Ramos (cell line): ENCODE results near the gene RUSC2.

Experiments used
- in situ Hi-C: fragments of 300-500 bp; cut with MboI; formaldehyde crosslinking; loops from one replicate; pipeline ENCODE4 v1.14.3; 2022; ENCODE audit warnings: low sequenced_read_pairs; ENCODE audit not compliant: unreplicated experiment

The RUSC2 gene, protein sequence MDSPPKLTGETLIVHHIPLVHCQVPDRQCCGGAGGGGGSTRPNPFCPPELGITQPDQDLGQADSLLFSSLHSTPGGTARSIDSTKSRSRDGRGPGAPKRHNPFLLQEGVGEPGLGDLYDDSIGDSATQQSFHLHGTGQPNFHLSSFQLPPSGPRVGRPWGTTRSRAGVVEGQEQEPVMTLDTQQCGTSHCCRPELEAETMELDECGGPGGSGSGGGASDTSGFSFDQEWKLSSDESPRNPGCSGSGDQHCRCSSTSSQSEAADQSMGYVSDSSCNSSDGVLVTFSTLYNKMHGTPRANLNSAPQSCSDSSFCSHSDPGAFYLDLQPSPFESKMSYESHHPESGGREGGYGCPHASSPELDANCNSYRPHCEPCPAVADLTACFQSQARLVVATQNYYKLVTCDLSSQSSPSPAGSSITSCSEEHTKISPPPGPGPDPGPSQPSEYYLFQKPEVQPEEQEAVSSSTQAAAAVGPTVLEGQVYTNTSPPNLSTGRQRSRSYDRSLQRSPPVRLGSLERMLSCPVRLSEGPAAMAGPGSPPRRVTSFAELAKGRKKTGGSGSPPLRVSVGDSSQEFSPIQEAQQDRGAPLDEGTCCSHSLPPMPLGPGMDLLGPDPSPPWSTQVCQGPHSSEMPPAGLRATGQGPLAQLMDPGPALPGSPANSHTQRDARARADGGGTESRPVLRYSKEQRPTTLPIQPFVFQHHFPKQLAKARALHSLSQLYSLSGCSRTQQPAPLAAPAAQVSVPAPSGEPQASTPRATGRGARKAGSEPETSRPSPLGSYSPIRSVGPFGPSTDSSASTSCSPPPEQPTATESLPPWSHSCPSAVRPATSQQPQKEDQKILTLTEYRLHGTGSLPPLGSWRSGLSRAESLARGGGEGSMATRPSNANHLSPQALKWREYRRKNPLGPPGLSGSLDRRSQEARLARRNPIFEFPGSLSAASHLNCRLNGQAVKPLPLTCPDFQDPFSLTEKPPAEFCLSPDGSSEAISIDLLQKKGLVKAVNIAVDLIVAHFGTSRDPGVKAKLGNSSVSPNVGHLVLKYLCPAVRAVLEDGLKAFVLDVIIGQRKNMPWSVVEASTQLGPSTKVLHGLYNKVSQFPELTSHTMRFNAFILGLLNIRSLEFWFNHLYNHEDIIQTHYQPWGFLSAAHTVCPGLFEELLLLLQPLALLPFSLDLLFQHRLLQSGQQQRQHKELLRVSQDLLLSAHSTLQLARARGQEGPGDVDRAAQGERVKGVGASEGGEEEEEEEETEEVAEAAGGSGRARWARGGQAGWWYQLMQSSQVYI (N-terminal part only)

DNA sequence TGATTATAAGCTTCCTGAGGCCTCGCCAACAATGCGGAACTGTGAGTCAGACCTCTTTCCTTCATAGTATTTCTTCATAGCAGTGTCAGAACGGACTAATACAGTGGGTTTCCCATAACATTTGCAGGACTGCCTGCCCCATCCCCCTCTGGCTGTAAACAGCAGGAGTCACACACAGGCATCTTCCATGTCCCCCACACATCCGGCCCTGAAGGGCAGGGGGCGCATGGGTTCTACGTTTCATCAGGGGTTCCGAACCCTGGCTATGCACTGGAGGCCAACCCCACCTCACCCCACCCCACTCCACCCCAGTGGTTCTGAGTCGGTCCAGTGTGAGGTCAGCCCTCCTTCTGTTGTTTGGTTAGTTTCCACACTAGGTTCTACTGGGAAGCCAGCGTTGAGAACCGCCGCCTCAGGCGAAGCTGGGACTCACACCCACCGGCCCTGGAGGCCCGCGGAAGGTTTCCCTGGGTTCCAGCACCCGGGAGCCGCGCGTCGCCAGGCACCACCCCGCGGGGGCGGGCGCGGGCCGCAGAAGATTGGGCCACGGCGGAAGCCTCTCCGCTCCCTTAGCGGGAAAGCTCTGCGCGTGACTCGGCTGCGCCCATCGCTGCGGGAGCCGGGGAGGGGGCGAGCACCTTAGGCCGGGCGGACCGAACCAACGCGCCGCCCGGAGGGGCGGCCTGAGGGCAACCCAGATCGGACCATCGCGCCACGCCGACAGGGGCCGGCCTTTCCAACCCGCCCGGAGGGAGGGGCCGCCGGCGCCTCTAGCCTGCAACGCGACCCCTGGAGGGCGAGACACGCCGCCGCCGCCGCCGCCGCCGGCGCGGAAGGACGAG is at the start of gene RUSC2:
RUSC2 (plus strand) TSS at position 799 of the 842 bp plus-strand sequence. CDS start 56,411 bp downstream, outside the sequence.
- in situ Hi-C loops, result no loop called here

DNA sequence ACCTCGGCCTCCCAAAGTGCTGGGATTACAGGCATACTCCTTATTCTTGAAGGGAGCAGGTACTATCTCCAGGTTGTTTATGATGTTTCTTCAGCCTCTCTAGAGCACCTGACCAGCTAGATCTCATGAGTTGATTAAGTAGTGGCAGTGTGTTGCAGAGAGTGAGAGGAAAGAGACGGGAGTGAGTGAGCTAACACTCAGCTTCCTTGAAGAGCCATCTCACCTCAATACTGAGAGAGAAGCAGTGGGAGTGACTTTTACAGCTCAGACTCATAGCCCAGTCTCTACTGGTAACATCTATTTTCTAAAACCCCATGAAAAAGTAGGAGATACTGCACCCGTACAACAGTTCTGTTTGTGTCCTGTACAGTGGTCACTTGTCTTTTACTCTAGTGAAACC is 43.9 kb upstream of the RUSC2 start:
- in situ Hi-C loops, result no loop called here

DNA sequence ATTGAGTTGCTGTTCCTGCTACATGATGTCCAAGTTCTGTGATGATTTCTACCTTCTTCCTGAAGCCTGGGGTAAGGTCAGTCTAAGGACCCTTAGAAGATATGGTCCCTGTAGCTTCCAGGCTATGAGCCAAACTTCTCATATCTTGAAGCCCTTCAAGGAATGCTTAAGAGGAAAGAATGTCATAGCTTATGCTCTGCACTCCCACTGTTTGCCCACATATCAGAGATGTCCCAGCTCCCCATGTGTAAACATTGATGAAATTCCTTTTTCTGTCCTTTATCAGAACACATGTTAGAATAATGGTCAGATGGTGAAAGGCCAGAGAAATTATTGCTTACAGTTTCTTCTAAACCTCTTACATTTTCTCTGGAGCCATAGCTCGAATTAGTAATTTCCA is 41.4 kb upstream of the RUSC2 start:
- in situ Hi-C loops, result no loop called here

DNA sequence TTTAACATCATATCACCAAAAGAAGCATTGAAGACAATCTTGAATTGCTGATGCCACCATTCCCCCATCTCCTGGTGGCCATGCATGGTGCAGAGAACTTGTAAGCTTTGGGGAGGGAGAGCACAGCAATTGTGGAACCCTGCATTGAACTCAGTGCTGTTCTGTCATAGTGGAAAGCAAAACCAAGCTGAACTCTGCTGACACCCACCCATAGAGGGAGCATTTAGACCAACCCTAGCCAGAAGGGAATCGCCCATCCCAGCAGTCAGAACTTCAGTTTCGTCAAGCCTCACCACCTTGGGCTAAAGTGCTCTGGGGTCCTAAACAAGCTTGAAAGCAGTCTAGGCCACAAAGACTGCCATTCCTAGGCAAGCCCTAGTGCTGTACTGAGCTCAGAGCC is 37.4 kb upstream of the RUSC2 start:
- in situ Hi-C loops, result no loop called here

DNA sequence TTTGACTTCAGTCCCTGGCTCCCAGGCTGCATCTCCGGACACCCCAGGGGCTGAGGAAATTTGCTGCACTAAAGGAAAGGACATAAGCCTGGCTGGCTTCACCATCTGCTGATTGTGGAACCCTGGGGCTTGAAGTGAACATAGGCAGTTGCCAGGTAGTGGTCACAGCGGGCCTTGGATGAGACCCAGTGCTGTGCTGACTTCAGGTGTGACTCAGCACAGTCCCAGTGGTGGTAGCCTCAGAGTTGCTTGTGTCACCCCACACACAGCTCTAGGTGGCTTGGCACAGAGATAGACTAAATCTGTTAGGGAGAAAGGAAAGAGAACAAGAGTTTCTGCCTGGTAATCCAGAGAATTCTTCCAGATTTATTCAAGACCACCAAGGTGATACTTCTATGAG is 36.1 kb upstream of the RUSC2 start:
- in situ Hi-C loops, result no loop called here

DNA sequence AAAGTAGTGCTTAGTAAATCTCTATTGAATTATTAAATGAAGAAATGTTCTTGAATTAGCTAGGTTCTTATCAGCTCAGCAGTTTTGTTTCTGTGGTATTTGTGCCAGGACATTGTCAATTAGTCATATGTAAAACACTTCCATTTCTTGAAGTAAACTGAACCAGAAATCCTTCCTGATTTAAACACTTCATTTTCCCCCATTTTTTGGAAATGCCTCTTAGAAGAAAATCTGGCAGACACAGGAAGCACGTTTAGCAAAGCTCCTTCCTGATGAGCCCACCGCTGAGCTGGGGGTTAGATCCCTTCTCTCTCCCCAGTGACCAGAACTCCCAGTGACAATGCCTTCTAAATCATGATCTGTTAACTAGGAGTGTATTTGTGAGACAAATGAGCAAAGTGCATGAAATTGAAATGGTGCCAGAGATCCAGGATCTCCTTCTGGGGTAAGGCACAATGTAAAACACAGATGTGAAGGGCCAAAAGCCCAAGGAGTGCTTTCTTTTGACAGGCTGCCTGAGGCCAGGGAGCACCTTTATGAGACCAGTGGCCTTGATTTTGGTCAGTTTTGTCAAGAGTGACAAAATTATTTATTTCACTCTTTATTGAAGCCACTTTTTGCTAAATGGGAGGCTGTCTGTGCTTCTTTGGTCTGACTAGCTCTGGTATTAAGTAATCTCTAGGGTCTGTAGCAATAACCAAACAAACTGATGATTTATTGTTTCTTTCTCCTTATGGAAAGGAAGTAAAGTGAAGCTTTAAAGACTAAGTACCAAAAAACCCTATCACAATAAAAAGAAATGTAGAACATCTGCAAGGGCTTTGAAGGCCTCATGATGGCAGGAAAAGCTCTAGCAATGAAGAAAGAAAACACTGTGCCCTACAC is 25.5 kb upstream of the RUSC2 start:
- in situ Hi-C loops, result no loop called here

DNA sequence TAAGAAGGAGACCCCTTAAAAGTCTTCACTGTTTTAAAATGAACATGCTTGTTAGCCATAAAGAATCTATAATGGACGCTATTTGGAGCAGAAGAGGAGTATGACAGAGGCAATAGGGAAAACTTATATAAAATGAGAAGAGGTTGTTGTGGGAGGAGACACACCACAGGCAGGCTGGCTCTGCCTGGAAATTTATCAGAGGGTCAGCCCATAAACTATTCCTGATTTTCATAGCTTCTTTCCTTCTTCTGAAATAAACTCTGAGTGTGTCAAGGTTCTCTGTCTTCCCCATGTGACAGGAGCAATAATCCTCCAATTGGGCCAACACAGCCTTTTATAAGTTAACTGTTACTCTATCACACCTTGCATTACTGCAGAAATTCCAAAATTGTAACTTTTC is 19.6 kb upstream of the RUSC2 start:
- in situ Hi-C loops, result no loop called here

DNA sequence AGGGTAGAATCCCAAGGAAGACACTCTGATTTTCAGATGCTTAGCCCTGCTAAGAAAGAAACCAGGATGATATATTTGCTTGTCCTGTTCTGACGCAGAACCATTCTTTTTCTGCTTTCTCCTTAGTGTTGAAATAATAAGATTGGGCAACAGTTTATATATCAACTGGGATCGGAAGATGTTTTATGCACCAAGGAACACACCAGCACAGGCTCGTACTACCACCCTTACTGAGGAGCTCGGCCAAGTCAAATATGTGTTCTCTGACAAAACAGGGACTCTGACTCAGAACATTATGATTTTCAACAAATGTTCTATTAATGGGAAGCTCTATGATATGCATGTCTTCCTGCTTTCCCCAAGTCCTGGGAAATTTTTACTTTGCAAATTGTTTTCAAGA is 19.0 kb upstream of the RUSC2 start:
- in situ Hi-C loops, result no loop called here

DNA sequence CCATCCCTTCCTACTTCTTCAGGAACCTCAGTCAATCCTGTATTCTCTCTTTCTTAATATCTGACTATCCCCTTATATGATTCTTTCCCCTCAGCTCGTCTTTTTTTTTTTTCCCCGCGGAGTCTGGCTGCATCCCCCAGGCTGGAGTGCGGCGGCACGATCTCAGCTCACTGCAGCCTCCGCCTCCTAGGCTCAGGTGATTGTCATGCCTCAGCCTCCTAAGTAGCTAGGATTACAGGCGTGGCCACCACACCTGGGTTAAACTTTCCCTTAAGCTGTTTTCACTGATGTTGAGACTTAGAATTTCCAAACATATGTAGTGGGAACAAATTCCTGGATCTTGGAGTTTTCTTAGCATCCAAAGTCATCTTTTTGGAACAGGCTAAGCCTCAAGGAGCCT is 13.3 kb upstream of the RUSC2 start:
- in situ Hi-C loops, result loop anchor here (5.0 kb wide), 1 partner anchor 584 kb away; no protein-coding TSS in a partner anchor

DNA sequence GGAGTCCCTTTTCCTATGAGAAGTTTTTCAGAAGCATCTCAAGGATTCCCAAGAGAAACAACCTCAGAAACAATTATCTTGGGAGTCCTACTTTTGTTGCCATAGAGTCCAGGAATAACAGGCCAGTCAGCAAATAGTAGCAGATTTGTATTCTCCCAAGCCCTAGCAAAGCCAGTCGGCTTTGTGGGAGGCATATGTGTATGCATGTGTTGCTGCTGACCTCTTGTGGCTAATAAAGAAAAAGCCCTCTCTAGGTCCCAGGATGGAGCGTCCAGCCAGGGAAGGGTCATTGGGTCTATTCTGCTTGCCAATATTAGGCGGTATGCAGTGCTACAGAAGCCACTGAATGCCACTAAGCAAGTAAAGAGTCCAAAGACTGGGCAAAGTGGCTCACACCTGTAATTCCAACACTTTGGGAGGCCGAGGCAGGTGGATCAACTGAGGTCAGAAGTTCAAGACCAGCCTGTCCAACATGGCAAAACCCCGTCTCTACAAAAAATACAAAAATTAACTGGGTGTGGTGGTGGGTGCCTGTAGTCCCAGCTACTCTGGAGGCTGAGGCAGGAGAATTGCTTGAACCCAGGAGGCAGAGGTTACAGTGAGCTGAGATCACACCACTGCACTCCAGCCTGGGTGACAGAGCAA is 12.6 kb upstream of the RUSC2 start:
- in situ Hi-C loops, result loop anchor here (5.0 kb wide), 1 partner anchor 585 kb away; no protein-coding TSS in a partner anchor

DNA sequence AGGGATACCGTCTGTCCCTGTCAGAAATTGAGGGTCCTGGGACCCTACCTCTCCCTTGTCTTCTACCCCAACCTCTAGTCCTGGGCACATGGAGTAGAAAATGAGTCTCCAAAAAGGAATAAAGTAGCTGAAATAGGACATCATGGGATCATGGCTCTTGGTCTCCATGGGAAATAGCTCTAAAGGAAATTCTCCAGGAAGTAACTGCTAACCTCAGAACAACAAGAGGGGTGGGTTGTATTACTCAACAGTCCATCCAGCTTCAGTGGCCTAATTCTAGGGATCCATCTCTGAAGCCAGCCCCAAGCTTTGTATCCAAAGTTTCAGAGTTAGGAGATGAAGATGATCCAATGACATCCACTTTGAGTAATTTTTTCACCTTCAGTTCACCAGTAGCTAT is 11.0 kb upstream of the RUSC2 start:
- in situ Hi-C loops, result loop anchor here (5.0 kb wide), 1 partner anchor 587 kb away; no protein-coding TSS in a partner anchor

DNA sequence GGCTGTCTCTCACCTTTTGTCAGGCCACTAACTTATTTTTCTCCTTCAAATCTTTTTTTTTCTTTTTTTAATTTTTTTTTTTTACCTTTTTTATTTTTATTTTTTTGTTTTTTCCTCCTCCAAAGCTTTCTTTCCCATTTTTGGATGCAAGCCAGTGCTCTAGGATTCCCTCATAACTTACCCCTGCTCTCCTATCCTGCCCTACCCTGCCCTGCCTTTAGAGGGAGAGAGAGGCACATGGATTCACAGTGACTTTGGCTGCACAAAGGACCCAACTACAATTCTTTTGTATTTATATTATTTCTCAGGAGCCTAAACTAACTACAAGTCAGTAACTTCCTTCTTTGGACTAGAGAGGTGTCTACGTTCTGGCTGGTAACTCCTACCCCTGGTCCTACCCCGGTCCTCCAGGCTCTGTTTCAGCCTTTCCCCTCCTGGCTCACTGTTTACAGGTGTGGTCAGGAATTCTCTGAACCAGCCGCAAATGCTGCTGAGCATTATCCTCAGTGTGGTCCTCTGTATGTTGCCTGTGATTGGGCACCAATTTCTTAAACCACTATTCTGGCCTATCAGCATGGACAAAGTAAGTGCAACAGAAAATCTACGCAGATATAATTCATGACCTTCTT is 8.4 kb upstream of the RUSC2 start:
- in situ Hi-C loops, result no loop called here

DNA sequence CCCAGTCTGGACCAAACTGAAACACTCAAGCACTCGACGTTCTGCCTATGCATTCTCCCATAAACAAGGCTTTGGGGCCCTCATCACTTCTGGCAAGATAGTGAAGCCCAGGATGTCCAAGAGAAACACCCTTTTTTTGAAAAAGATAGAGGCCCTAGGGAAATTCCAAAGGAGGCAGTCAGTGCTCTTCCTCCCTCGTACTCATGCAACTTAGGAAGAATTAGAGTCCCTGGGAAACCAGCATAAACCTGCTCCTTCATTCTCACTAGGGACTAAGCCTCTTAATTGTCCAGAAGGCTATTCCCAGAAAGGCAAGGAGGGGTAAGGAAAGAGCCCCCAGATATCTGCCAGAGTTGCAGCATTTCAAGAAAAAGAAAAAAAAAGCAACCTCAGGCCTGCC is 7.8 kb upstream of the RUSC2 start:
- in situ Hi-C loops, result no loop called here

DNA sequence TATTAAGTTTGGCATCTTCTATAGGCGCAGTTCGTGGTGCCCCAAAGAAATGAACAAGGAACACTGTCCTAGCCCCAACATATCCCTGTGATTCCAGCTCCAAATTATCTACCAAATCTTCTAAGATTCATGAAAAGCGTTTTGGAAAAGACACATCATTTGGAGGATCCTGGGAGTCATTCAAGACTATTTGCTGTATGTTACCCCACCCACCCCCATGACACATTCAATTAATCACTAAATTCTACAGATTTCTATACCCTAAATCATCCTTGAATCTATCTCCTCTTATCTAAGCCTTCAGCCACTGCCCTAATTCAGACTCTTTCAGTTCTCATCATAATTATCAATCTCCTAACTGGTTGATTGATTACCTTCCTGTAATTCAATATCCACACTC is 5.5 kb upstream of the RUSC2 start:
- in situ Hi-C loops, result no loop called here

DNA sequence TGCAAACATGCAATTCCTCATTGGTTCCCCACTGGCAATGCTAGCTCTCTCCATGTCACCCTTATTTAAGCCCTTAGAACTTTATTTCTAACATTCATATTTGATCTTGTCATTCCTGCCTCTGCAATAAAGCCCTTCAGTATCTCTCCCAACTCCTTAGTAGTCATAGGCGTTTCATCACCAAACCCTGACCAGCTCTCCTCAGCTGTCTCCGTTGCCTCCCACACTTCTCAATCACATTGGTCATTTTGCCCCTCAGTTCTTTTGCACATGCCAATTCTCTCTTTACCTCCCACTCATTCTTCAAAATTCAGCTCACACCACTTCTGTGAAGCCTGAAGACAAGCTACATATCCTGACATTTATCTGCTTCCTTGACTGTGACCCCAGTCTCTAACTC is 2.8 kb upstream of the RUSC2 start:
- in situ Hi-C loops, result no loop called here

DNA sequence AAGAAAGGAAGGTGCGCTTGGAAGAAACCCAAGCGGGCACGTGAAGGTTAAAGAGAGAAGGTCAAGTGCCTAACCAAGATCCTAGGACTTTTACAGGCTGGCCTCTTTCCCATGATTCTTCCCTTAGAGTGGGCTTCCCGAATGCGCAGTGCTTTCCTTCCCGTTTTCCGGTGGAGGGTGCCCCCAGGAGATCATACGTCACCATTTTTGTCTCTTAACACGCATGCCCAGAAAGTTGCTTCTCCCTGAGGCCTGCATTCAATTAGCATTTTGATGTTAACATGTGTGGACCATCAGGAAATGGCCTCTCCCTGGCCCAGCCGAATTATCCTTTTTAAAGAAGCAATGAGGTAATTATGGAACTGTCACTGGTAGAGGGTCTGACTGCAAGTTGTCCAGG is 1.9 kb upstream of the RUSC2 start:
- in situ Hi-C loops, result no loop called here

DNA sequence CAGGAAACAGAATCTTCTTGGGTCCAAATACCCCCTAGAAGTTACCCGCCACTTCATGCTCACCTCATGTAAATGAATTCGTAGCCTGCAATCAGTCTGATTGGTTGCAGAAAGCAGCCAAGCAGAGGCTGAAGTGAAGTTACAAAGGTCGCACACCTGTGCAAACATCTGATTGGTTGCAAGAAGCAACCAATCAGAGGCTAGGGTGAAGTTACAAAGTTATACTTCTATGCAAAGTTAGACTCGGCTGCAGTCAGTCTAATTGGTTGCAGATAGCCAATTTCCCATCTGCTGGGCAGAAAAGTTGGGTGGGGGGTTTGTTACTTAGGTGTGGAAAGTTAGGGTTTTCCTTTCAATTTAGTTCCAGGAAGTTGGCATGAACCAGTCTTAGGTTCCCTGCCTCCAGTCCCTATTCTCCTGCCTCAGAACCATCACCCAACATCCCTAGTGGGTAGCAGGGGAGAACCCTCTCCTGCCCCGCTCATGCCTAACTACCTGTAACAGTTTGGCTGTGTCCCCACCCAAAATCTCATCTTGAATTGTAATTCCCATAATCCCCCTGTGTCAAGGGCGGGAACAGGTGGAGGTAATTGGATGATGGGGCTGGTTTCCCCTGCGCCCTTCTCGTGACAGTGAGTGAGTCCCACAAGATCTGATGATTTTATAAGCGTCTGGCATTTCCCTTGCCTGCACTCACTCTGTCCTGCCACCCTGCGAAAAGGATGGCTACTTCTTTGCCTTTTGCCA is 1.2 kb upstream of the RUSC2 start:
- in situ Hi-C loops, result no loop called here
